Neural cell (in vitro differentiated cells): ENCODE results near the gene C1QTNF1. TPM values are rescaled to one million over a fixed set of nuclear protein-coding genes. Genes with fewer than 3 reads are reported as not detected.

Experiments
- H2AFZ ChIP-seq: fragments of 200-600, 300-800 bp; sonication (generic), shearing (Covaris generic); 2 replicates; pipeline ENCODE4 v1.6.0; 2014; ENCODE audit warnings: low read depth, mild to moderate bottlenecking, antibody characterized with exemption, low read length, moderate library complexity
- H3F3A ChIP-seq: fragments of 200-600 bp; shearing (Covaris generic); 2 replicates; pipeline ENCODE4 v1.6.1; 2016; ENCODE audit warnings: mild to moderate bottlenecking, moderate library complexity, mixed read lengths, antibody characterized with exemption, low read length; ENCODE audit not compliant: insufficient read depth, poor library complexity, severe bottlenecking
- H3K27ac ChIP-seq: fragments of 200-600, 300-800 bp; sonication (generic), shearing (Covaris generic); 2 replicates; pipeline ENCODE4 v1.5.1; 2014; ENCODE audit warnings: mild to moderate bottlenecking, low read length, moderate library complexity
- H3K27me3 ChIP-seq: fragments of 300-800, 200-600 bp; sonication (generic), shearing (Covaris generic); 2 replicates; pipeline ENCODE4 v1.6.0; 2014; ENCODE audit warnings: mild to moderate bottlenecking, low read depth, low read length, moderate library complexity; ENCODE audit not compliant: insufficient read depth
- H3K36me3 ChIP-seq: fragments of 300-800, 200-600 bp; sonication (generic), shearing (Covaris generic); 2 replicates; pipeline ENCODE4 v1.5.1; 2014; ENCODE audit warnings: mild to moderate bottlenecking, antibody characterized with exemption, low read length, moderate library complexity; ENCODE audit not compliant: insufficient read depth
- H3K4me2 ChIP-seq: fragments of 300-800, 200-600 bp; sonication (generic), shearing (Covaris generic); 2 replicates; pipeline ENCODE4 v1.6.0; 2014; ENCODE audit warnings: mild to moderate bottlenecking, low read length
- H3K4me3 ChIP-seq: fragments of 300-800, 200-600 bp; sonication (generic), shearing (Covaris generic); 2 replicates; pipeline ENCODE4 v1.5.1; 2014; ENCODE audit warnings: mild to moderate bottlenecking, low read length, moderate library complexity
- H3K79me2 ChIP-seq: fragments of 200-600 bp; shearing (Covaris generic); replicated peaks from 2 replicates; pipeline ENCODE4 v1.6.0; 2014; ENCODE audit warnings: mild to moderate bottlenecking, low read length, moderate library complexity; ENCODE audit not compliant: insufficient read depth
- H3K9ac ChIP-seq: fragments of 300-800, 200-600 bp; sonication (generic), shearing (Covaris generic); 2 replicates; pipeline ENCODE4 v1.6.1; 2016; ENCODE audit warnings: mild to moderate bottlenecking, low read length, mixed read lengths
- H3K9me2 ChIP-seq: fragments of 200-600 bp; shearing (Covaris generic); 2 replicates; pipeline ENCODE4 v1.6.1; 2016; ENCODE audit warnings: mild to moderate bottlenecking, low read length, mixed read lengths; ENCODE audit not compliant: insufficient read depth
- H3K9me3 ChIP-seq: fragments of 200-600, 300-800 bp; sonication (generic), shearing (Covaris generic); 2 replicates; pipeline ENCODE4 v1.6.1; 2016; ENCODE audit warnings: mild to moderate bottlenecking, mixed run types, low read length, moderate library complexity, mixed read lengths
- H4K20me1 ChIP-seq: fragments of 200-600 bp; shearing (Covaris generic); 2 replicates; pipeline ENCODE4 v1.6.1; 2016; ENCODE audit warnings: mild to moderate bottlenecking, mixed run types; ENCODE audit not compliant: insufficient read depth
- EP300 ChIP-seq: fragments of 450-650 bp; conservative IDR thresholded peaks from 2 replicates; pipeline ENCODE4 v1.6.1; 2014; ENCODE audit warnings: antibody characterized with exemption, mild to moderate bottlenecking, moderate library complexity; ENCODE audit not compliant: poor library complexity, severe bottlenecking
- EZH2 ChIP-seq: fragments of 200-600, 300-800 bp; shearing (Covaris generic), sonication (generic); IDR thresholded peaks from 2 replicates; pipeline ENCODE4 v1.6.1; 2014; ENCODE audit warnings: antibody characterized with exemption, low read length, borderline replicate concordance, mild to moderate bottlenecking; ENCODE audit not compliant: insufficient read depth, poor library complexity, severe bottlenecking
- MXI1 ChIP-seq: fragments of 450-650 bp; conservative IDR thresholded peaks from 2 replicates; pipeline ENCODE4 v1.6.1; 2014; ENCODE audit warnings: antibody characterized with exemption, mild to moderate bottlenecking; ENCODE audit not compliant: poor library complexity, severe bottlenecking
- POLR2AphosphoS5 ChIP-seq: IDR thresholded peaks from 2 replicates; pipeline ENCODE4 v1.6.1; 2012
- RAD21 ChIP-seq: fragments of 450-650 bp; conservative IDR thresholded peaks from 2 replicates; pipeline ENCODE4 v1.6.1; 2014; ENCODE audit warnings: antibody characterized with exemption, mild to moderate bottlenecking, moderate library complexity
- SMC3 ChIP-seq: fragments of 450-650 bp; conservative IDR thresholded peaks from 2 replicates; pipeline ENCODE4 v1.6.1; 2014; ENCODE audit warnings: antibody characterized with exemption, mild to moderate bottlenecking, moderate library complexity; ENCODE audit not compliant: poor library complexity
- TAF1 ChIP-seq: IDR thresholded peaks from 2 replicates; pipeline ENCODE4 v1.6.1; 2012; ENCODE audit warnings: low read depth
- polyA plus RNA-seq: library from polyadenylated mRNA; depleted of rRNA; stranded (reverse); fragments of >200 nt; gene quantifications from 2 replicates; pipeline ENCODE4 v1.2.3, GENCODE V29; 2014
- TF ChIP-seq, protein P1 (sequence below): fragments of 450-650 bp; IDR thresholded peaks from 2 replicates; pipeline ENCODE4 v1.5.1; 2014; ENCODE audit warnings: antibody characterized with exemption, mild to moderate bottlenecking, moderate library complexity; ENCODE audit not compliant: poor library complexity, severe bottlenecking

Gene C1QTNF1
- polyA plus RNA-seq, 1 donor from 2014 or later: 0.16 TPM

DNA sequence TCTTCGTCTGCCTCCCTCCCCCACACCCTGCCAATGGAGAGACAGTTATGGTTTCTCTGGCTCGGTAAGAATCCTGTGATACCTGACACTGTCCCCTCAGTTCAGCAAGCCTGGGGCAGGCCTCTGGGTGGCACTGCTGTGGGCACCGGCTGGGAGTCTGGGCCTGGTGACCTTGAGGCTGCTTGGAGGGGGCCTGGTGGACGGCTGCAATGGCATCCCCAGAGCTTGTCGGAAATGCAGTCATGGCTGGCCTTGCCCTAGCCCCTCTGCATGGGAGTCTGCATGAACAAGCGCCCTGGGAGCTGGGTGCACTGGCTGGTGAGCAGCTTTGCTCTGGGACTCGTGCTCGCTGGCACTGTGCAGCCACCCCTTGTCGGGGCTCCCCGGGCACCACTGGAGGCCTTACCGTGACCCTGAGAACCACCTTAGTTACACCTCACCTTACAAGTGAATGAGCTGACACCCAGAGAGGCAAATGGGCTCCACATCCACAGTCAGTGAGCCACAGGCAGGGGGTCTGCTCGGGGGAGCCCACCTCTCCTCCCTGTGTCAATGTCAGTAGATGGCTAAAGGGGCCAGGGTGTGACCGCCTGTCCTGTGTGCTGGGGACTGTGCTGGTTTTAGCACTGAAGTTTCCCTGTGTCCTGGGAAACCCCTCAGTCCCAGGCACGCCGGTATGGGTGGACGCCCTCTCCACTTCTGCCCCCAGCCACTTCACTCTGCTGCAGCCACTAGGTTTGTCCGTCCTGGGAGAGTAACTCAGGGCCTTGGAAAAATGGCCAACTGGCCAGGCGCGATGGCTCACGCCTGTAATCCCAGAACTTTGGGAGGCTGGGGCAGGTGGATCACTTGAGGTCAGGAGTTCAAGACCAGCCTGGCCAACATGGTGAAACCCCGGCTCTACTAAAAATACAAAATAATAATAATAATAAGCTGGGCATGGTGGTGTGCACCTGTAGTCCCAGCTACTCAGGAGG, 45.7 kb upstream of the C1QTNF1 start:
- Histone ChIP-seq H3K4me2 (no peak overlapping the region), H3K9me3 (no peaks in the 10 kb centered on the region), H3K27ac (no peak overlapping the region), H3K27me3 (no peaks in the 10 kb centered on the region), H3F3A (no peaks in the 10 kb centered on the region), H3K9ac (no peak overlapping the region), H3K4me3 (no peak overlapping the region), H3K9me2 (no peaks in the 10 kb centered on the region), H3K79me2 (no peaks in the 10 kb centered on the region), H4K20me1 (no peaks in the 10 kb centered on the region), H2AFZ (no peak overlapping the region), H3K36me3 (no peaks in the 10 kb centered on the region)
- TF ChIP-seq EP300 (no peak), RAD21 (no peak)
- TF ChIP-seq, protein P1, sequence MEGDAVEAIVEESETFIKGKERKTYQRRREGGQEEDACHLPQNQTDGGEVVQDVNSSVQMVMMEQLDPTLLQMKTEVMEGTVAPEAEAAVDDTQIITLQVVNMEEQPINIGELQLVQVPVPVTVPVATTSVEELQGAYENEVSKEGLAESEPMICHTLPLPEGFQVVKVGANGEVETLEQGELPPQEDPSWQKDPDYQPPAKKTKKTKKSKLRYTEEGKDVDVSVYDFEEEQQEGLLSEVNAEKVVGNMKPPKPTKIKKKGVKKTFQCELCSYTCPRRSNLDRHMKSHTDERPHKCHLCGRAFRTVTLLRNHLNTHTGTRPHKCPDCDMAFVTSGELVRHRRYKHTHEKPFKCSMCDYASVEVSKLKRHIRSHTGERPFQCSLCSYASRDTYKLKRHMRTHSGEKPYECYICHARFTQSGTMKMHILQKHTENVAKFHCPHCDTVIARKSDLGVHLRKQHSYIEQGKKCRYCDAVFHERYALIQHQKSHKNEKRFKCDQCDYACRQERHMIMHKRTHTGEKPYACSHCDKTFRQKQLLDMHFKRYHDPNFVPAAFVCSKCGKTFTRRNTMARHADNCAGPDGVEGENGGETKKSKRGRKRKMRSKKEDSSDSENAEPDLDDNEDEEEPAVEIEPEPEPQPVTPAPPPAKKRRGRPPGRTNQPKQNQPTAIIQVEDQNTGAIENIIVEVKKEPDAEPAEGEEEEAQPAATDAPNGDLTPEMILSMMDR: no peak

DNA sequence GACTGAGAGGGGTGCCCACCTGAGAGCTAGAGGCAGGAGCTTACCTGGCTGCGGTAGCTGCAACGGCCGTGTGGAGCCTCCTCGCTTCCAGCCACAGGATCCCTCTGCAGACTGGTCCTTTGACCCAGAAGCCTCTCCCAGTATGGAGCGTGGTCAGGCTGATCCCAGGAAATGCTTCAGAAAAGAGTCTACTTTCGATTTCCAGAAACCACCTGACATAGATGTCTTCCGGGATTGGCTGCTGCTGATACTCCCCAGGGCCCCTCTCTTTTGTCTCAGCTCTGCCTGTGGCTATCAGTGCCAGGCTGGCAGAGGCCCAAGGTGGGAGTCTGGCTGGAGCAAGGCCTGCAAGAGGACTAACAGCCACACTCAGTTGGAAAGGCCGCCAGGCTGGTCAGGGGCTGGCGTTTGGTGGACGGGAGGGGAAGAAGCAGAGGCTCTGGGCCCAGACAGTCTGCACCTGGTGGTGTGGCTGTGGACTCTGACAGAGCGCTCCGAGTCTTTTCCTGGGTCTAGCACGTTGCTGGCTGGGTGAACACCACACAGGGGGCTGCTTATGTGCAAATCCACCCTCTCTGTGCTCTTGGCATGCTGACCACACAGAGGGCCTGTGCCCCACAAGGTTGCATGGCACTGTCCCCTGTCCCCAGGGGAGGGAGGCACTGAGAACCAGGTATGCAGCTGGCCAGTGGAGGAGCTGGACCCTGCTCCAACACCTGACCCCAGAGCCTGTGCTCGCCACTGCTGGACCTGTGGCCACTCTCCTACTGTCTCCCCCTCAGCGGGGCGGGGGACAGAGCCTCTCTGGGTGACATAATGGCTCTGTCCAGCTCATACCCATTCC, 44.0 kb upstream of the C1QTNF1 start, which contains the start of gene LGALS3BP:
Gene LGALS3BP, minus strand, starts transcription at position 144 of the 844 bp plus-strand sequence. CDS start 2,732 bp downstream, outside the sequence.
- H3K4me2 ChIP-seq: no peak within 1 kb of the TSS
- no peak within 1 kb of the TSS for H3K27ac ChIP-seq
- H3K79me2 ChIP-seq: no peaks in the 10 kb centered on the region
- H3K9me3 ChIP-seq: no peaks in the 10 kb centered on the region
- H3K9me2 ChIP-seq: no peaks in the 10 kb centered on the region
- no peaks in the 10 kb centered on the region for H4K20me1 ChIP-seq
- H3K9ac ChIP-seq: peak within 1 kb of the TSS; percentile 17
- H3K36me3 ChIP-seq: no peaks in the 10 kb centered on the region
- H3K27me3 ChIP-seq: no peaks in the 10 kb centered on the region
- TF ChIP-seq, protein P1: no peak
- no peak for TF ChIP-seq TAF1
- TF ChIP-seq RAD21: no peak
- no peak for TF ChIP-seq EZH2
- no peak for TF ChIP-seq MXI1
- no peak for TF ChIP-seq SMC3
- TF ChIP-seq POLR2AphosphoS5: no peak
- H2AFZ ChIP-seq: peak within 1 kb of the TSS; percentile 8
- H3K4me3 ChIP-seq: no peak within 1 kb of the TSS
- H3F3A ChIP-seq: no peaks in the 10 kb centered on the region
